Lower leg skin (tissue), 4 donors: Measurements from ENCODE around the gene TIGIT. TPM values are rescaled to one million over a fixed set of nuclear protein-coding genes. Genes with fewer than 3 reads are reported as not detected.

Experiments used
- DNase-seq, 2 donors: peaks; one replicate each; pipeline ENCODE4 v3.0.0-alpha.2; 2019; ENCODE audit warnings: low spot score in 2 of 2
- H3K4me3 ChIP-seq: fragments of 200-600 bp; sonication (generic); 2 replicates; pipeline ENCODE4 v1.5.1; 2017; ENCODE audit warnings: mild to moderate bottlenecking, low read depth; ENCODE audit not compliant: poor library complexity, severe bottlenecking
- POLR2A ChIP-seq, 2 donors: fragments of 450-650 bp; IDR thresholded peaks; one replicate each; pipeline ENCODE4 v1.6.1; 2016 to 2017; ENCODE audit warnings: antibody characterized with exemption in 2 of 2, mild to moderate bottlenecking in 1 of 2, moderate library complexity in 1 of 2
- WGBS, 2 donors: methylation state at CpG; one replicate each; pipeline ENCODE4 v1.1.5; 2018; 5-methylcytosine and 5-hydroxymethylcytosine counted together
- intact Hi-C: fragments of 100-400 bp; cut with DNase I; formaldehyde crosslinking; loops from one replicate; pipeline ENCODE4 v1.15.0; 2023; ENCODE audit warnings: low total_unique reads
- microRNA counts, 2 donors: library from miRNA; unstranded; fragments of <30 nt; microRNA quantifications; one replicate each; lab custom pipeline; 2016
- total RNA-seq, 4 donors: library from RNA; depleted of rRNA; stranded (reverse); fragments of >200 nt; gene quantifications; one replicate each; pipeline ENCODE4 v1.1.0, GENCODE V29; 2016
- TF ChIP-seq, protein P1 (sequence below), 3 donors: fragments of 450-650 bp; IDR thresholded peaks; one replicate each; pipeline ENCODE4 v1.5.1; 2016; ENCODE audit warnings: antibody characterized with exemption in 3 of 3, mild to moderate bottlenecking in 3 of 3, moderate library complexity in 2 of 3

TIGIT gene
- total RNA-seq, 4 donors from 2014 or later, result 1.2 TPM; not detected in 3

DNA sequence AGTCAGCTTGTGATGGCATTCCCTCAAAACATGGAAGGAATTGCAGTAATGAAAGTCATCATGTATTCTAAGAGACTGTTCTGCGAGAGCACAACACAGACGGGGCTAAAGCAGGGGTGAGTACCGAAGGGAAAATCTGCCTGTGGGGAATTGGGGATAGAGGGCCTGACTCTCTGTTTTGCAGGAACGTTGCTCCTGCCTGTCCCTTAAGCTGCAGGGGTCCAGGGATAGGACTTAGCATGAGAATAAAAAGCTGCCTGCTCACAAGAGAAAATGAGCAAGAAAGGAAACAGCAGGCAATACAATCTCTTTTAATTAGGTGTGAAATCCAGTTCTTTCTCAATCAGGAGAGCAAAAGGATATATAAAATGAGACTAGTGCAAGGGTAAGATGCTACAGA is 62.2 kb downstream of the TIGIT start:
- TF ChIP-seq, protein P1, sequence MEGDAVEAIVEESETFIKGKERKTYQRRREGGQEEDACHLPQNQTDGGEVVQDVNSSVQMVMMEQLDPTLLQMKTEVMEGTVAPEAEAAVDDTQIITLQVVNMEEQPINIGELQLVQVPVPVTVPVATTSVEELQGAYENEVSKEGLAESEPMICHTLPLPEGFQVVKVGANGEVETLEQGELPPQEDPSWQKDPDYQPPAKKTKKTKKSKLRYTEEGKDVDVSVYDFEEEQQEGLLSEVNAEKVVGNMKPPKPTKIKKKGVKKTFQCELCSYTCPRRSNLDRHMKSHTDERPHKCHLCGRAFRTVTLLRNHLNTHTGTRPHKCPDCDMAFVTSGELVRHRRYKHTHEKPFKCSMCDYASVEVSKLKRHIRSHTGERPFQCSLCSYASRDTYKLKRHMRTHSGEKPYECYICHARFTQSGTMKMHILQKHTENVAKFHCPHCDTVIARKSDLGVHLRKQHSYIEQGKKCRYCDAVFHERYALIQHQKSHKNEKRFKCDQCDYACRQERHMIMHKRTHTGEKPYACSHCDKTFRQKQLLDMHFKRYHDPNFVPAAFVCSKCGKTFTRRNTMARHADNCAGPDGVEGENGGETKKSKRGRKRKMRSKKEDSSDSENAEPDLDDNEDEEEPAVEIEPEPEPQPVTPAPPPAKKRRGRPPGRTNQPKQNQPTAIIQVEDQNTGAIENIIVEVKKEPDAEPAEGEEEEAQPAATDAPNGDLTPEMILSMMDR (IDR thresholded peaks at IDR 0.05), result no peak
- no peak for TF ChIP-seq POLR2A (IDR thresholded peaks at IDR 0.05)
- intact Hi-C loops, result no loop called here
- DNase-seq, result no peak
- H3K4me3 ChIP-seq, result no peak overlapping the region
- 62 to 71% methylated on average over 4 of the region's 4 CpGs for WGBS, 2 donors

DNA sequence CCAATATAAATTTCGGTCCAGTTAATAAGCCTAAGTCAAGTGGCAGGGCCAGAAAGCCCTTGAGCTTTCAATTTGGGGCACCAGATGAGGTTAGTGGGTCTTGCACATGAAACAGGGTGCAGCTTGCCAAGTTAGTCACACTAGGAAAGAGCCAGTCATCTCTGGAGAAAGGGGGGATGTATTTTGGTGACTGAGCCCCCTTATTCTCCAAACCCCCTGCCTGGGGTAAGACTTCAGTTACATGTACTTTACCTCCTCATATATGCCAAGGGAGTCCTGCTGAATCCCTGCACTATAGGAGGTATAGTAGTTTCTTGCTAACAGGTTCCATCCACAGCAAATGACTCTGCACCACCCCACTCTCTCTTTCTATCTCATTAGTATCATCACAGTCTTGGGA is 62.7 kb downstream of the TIGIT start:
- H3K4me3 ChIP-seq, result no peak overlapping the region
- TF ChIP-seq, protein P1 (IDR thresholded peaks at IDR 0.05), result no peak
- no peak for TF ChIP-seq POLR2A (IDR thresholded peaks at IDR 0.05)
- intact Hi-C loops, result no loop called here
- no peak for DNase-seq
- WGBS, 2 donors, result 64 to 72% methylated on average over 1 of the region's 1 CpG

MicroRNAs encoded within 50 kb of the gene (microRNA counts, 767-probe panel; counts per million panel counts)
- 0 to 358 counts per million in 2 donors for microRNA hsa-miR-568 (lab: Ali Mortazavi, UCI)

Other genes with a start within 250 kb of the TIGIT start
- gene CCDC191, start 237.5 kb upstream of the TIGIT start, total RNA-seq, result 1 to 10 TPM; 2.5 to 7.3 (median 5.3) TPM
- gene QTRT2, start 237.3 kb upstream of the TIGIT start, total RNA-seq, result 10 to 100 TPM; 10.8 to 19.4 (median 11.8) TPM
- gene DRD3, start 115.0 kb upstream of the TIGIT start, total RNA-seq, result not detected
- not detected for gene ZNF80, start 56.5 kb upstream of the TIGIT start, total RNA-seq